ENCODE data around the gene AQP12A.

Gene AQP12A

GRCh38 chr2:240739797-240740196 lies 48.1 kb downstream of the AQP12A start:
- TF ChIP-seq, protein P1, sequence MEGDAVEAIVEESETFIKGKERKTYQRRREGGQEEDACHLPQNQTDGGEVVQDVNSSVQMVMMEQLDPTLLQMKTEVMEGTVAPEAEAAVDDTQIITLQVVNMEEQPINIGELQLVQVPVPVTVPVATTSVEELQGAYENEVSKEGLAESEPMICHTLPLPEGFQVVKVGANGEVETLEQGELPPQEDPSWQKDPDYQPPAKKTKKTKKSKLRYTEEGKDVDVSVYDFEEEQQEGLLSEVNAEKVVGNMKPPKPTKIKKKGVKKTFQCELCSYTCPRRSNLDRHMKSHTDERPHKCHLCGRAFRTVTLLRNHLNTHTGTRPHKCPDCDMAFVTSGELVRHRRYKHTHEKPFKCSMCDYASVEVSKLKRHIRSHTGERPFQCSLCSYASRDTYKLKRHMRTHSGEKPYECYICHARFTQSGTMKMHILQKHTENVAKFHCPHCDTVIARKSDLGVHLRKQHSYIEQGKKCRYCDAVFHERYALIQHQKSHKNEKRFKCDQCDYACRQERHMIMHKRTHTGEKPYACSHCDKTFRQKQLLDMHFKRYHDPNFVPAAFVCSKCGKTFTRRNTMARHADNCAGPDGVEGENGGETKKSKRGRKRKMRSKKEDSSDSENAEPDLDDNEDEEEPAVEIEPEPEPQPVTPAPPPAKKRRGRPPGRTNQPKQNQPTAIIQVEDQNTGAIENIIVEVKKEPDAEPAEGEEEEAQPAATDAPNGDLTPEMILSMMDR (conservative IDR thresholded peaks at IDR 0.05; ENCODE audit: low read length) = no peak
- no peak for DNase-seq (ENCODE audit: low read depth)
- H3K4me3 ChIP-seq (ENCODE audit: low read length) = no peak overlapping the region

DNA sequence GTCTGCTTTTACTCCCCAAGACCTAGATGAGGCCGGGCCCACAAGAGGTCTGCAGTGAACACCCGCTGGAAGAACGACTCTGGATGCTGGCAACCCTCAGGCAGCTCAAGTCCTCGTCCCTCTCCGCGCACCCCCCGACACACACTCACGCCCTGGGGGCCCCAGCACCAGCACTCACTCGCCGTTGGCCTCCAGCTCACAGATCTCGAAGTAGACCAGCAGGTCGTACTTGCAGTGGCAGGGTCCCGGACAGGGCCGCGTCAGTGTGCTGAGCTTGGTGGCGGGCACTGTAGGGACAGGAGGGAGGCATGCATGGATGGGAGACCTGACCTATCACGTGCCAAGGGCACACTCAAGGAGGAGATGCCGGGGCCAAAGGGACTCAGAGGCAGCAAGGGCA lies 49.4 kb downstream of the AQP12A start:
- DNase-seq (ENCODE audit: low read depth) = no peak
- TF ChIP-seq, protein P1 (conservative IDR thresholded peaks at IDR 0.05; ENCODE audit: low read length) = no peak
- no peak overlapping the region for H3K4me3 ChIP-seq (ENCODE audit: low read length)

DNA sequence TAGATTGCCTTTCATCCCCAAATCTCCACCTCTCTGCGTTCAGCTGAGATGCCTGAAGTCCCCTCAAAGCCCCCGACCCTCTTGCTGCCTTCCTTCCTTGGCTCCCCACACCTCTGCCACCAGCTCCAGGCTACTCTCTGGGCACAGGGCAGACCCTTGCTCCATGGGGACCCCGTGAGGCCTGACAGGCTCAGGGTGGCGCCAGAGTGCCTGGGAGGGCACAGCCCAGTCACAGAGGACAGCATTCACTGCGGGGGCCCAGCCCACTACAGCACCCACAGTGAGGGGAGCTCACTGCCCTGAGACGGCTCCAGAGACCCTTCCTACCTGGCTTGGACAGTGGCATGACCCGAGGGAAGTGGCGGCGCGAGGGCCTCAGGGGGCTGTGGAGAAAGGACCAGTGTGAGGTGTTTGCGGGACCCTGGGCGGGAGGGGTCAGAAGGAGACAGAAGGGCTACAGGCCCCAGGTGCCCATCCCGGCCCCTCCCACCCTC lies 51.0 kb downstream of the AQP12A start:
- H3K4me3 ChIP-seq (ENCODE audit: low read length) = no peak overlapping the region
- TF ChIP-seq, protein P1 (conservative IDR thresholded peaks at IDR 0.05; ENCODE audit: low read length) = no peak

GRCh38 chr2:240745456-240745855 lies 53.8 kb downstream of the AQP12A start:
- no peak overlapping the region for H3K4me3 ChIP-seq (ENCODE audit: low read length)
- no peak for DNase-seq (ENCODE audit: low read depth)
- TF ChIP-seq, protein P1 (conservative IDR thresholded peaks at IDR 0.05; ENCODE audit: low read length) = no peak

More for the DNA sequence above, 51.0 kb downstream of the AQP12A start:
- DNase-seq (ENCODE audit: low read depth) = no peak

- TF ChIP-seq, protein P1 (conservative IDR thresholded peaks at IDR 0.05; ENCODE audit: low read length) = no peak
- no peak overlapping the region for H3K4me3 ChIP-seq (ENCODE audit: low read length)
- no peak for DNase-seq (ENCODE audit: low read depth)
These were observed 54.3 kb downstream of the AQP12A start for GRCh38 chr2:240745962-240746361.

- H3K4me3 ChIP-seq (ENCODE audit: low read length) = no peak overlapping the region
- DNase-seq (ENCODE audit: low read depth) = no peak
- TF ChIP-seq, protein P1 (conservative IDR thresholded peaks at IDR 0.05; ENCODE audit: low read length) = no peak
These were observed 55.0 kb downstream of the AQP12A start for GRCh38 chr2:240746671-240747070.

GRCh38 chr2:240747256-240747655 lies 55.6 kb downstream of the AQP12A start:
- TF ChIP-seq, protein P1 (conservative IDR thresholded peaks at IDR 0.05; ENCODE audit: low read length) = no peak
- H3K4me3 ChIP-seq (ENCODE audit: low read length) = no peak overlapping the region
- no peak for DNase-seq (ENCODE audit: low read depth)

Measured in AG10803 (cell line).